GM12865 (cell line): ENCODE measurements around the gene SOS1.
"Not testable (repeated sequence)": the region's sequence is repeated elsewhere in the genome, so short reads cannot be mapped to it uniquely, and the experiment has no call there.

Experiments
- DNase-seq: peaks from one replicate; pipeline ENCODE4 v3.0.0; 2010; ENCODE audit warnings: low read depth
- H3K4me3 ChIP-seq: 2 replicates; pipeline ENCODE4 v1.5.1; 2011; ENCODE audit warnings: mild to moderate bottlenecking, low read depth, low read length, control low read depth
- TF ChIP-seq, protein P1 (sequence below): IDR thresholded peaks from 2 replicates; pipeline ENCODE4 v1.5.1; 2011; ENCODE audit warnings: low read length, control low read depth, low read depth, inconsistent platforms; ENCODE audit not compliant: insufficient read depth; ENCODE audit errors: missing control alignments

SOS1 gene

GRCh38 chr2:38947241-38948239 lies 173.3 kb downstream of the SOS1 start:
- TF ChIP-seq, protein P1, sequence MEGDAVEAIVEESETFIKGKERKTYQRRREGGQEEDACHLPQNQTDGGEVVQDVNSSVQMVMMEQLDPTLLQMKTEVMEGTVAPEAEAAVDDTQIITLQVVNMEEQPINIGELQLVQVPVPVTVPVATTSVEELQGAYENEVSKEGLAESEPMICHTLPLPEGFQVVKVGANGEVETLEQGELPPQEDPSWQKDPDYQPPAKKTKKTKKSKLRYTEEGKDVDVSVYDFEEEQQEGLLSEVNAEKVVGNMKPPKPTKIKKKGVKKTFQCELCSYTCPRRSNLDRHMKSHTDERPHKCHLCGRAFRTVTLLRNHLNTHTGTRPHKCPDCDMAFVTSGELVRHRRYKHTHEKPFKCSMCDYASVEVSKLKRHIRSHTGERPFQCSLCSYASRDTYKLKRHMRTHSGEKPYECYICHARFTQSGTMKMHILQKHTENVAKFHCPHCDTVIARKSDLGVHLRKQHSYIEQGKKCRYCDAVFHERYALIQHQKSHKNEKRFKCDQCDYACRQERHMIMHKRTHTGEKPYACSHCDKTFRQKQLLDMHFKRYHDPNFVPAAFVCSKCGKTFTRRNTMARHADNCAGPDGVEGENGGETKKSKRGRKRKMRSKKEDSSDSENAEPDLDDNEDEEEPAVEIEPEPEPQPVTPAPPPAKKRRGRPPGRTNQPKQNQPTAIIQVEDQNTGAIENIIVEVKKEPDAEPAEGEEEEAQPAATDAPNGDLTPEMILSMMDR = peak; percentile 76
- no peak overlapping the region for H3K4me3 ChIP-seq
- DNase-seq = peak; percentile 86

GRCh38 chr2:38945911-38946310 lies 174.9 kb downstream of the SOS1 start:
- TF ChIP-seq, protein P1 = no peak
- no peak for DNase-seq

DNA sequence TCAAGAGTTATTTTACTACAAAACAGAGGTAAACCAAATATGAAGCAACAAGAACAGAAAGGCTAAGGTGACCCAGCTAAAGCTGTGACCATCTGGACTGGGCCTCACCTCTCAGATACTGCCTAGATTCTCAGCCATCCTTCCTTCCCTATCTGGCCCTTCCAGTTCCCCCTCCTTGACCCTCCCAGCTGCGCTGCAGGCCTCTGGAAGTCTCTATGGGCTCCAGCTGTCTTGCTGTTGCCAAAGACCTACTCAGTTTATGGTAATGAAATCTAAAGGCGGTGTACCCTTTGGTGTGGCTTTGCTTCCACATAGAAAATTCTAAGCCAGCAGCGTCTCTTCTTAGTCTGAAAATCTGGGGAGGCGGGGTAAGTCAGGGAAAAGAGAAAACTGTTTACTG lies 175.5 kb downstream of the SOS1 start:
- H3K4me3 ChIP-seq = no peak overlapping the region
- TF ChIP-seq, protein P1 = no peak
- no peak for DNase-seq

More at GRCh38 chr2:38945911-38946310, 174.9 kb downstream of the SOS1 start:
- H3K4me3 ChIP-seq = no peak overlapping the region

DNA sequence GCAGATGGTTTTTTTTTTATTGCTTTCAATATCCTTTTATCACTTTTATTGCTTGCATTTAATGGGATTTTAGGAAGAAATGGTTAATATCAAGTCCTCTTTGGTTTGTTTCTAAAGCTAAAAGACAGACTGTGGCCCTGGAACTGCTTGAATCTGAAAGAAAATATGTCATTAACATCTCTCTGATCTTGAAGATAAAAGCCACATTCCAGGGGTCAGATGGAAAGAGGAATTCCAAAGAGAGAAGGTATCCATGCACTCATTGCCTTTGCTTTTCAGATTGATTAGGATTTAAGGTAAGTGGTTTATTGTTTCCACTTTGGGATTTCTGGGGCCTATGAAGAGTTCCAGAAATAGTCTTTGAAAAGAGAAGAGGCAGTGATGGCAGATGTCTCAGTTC lies 177.1 kb downstream of the SOS1 start:
- H3K4me3 ChIP-seq = no peak overlapping the region
- DNase-seq = no peak
- TF ChIP-seq, protein P1 = no peak

GRCh38 chr2:38940746-38941145 lies 180.1 kb downstream of the SOS1 start:
- no peak overlapping the region for H3K4me3 ChIP-seq
- TF ChIP-seq, protein P1 = no peak
- no peak for DNase-seq

- no peak overlapping the region for H3K4me3 ChIP-seq
- TF ChIP-seq, protein P1 = no peak
- no peak for DNase-seq
Measured at GRCh38 chr2:38937548-38937947, 183.3 kb downstream of the SOS1 start.

DNA sequence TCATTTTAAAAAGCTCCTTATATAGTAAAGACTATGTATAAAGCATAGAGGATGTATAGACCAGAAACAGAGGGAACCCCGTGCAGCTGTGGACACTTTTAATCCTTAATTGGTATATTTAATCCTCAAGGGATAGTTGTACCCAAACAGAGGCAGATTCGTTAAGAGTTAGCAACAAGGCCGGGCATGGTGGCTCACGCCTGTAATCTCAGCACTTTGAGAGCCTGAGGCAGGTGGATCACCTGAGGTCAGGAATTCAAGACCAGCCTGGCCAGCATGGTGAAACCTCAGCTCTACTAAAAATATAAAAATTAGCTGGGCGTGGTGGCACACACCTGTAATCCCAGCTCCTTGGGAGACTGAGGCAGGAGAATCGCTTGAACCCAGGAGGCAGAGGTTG lies 184.3 kb downstream of the SOS1 start:
- not testable (repeated sequence) for H3K4me3 ChIP-seq, DNase-seq
